GM19193 (cell line): ENCODE measurements around the gene RBM5.

ENCODE experiments used
- POLR2A ChIP-seq: IDR thresholded peaks from 4 replicates; pipeline ENCODE4 v1.6.1; 2011; ENCODE audit not compliant: insufficient read depth, insufficient read length; ENCODE audit errors: extremely low read depth

Gene RBM5

GRCh38 chr3:50126287-50127211, 37.8 kb downstream of the RBM5 start:
- no peak for TF ChIP-seq POLR2A

- no peak for TF ChIP-seq POLR2A
Measured at GRCh38 chr3:50127251-50127691, 38.6 kb downstream of the RBM5 start.

GRCh38 chr3:50128001-50128400, 39.3 kb downstream of the RBM5 start:
- TF ChIP-seq POLR2A = no peak

- TF ChIP-seq POLR2A = no peak
Measured at GRCh38 chr3:50130436-50130835, 41.7 kb downstream of the RBM5 start.

- no peak for TF ChIP-seq POLR2A
Measured at GRCh38 chr3:50132421-50133282, 43.9 kb downstream of the RBM5 start.

- no peak for TF ChIP-seq POLR2A
Measured at GRCh38 chr3:50133283-50133615, 44.5 kb downstream of the RBM5 start.

- TF ChIP-seq POLR2A = no peak
Measured at GRCh38 chr3:50134367-50134766, 45.6 kb downstream of the RBM5 start.

- no peak for TF ChIP-seq POLR2A
Measured at GRCh38 chr3:50135964-50136363, 47.2 kb downstream of the RBM5 start.

GRCh38 chr3:50136714-50137405, 48.1 kb downstream of the RBM5 start:
- TF ChIP-seq POLR2A = no peak

GRCh38 chr3:50137531-50137930, 48.8 kb downstream of the RBM5 start:
- no peak for TF ChIP-seq POLR2A

- no peak for TF ChIP-seq POLR2A
Measured at GRCh38 chr3:50138266-50139200, 49.8 kb downstream of the RBM5 start.

- TF ChIP-seq POLR2A = no peak
Measured at GRCh38 chr3:50139308-50139707, 50.6 kb downstream of the RBM5 start.

- TF ChIP-seq POLR2A = no peak
Measured at GRCh38 chr3:50139718-50140423, 51.2 kb downstream of the RBM5 start.
